ENCODE measurements around the gene NRG2.

NRG2 gene

DNA sequence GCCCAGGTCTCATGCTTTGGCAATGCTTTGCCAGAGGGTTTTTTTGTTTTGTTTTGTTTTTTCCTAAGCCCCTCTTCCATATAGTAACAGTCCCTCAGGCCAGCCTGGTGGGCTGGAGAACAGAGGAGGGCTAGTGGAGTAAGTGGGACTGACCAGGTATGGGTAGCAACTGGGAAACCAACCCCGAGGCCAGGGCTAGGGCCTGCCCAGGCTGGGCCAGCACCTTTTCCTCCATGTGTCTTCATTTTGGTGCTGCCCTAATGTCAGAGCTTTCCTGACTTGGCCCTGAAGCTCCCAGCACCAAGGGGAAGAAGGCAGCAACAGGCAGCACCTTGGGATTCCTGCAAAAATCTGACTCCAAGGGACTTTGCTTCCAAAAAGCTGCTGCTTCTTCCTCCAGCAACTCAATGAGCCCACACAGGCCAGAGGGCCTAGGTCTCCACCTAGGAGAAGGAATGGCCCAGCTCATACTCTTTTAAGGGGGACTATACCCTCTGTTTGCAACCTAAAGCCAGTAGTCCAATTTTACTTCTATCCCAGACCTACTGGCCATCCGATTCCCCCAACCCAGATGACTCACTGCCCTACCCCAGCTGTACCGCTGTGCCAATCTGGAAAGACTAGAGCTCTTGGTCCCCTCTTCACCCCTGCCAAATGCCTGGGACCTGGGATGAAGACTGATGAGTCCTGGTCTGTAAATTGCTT lies 142.4 kb downstream of the NRG2 start:
- no peak for DNase-seq

DNA sequence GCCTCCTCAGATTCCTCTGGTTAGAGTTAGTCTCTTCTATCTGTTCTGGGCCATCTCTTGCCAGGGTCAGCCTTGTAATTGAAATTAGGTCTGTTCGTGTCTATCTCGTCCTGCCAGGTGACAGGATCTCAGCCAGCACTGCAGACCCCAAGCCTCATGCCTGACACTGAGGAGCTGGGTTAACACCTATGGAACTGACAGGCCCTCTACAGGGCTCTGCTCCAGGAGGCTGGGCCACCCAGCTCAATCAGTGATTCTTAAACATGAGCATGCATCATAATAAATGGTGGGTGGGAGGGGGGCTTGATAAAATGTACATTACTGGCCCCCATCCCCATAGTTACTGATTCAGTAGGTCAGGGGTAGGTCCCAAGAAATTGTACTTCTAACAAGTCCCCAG lies 144.1 kb downstream of the NRG2 start:
- no peak for DNase-seq

DNA sequence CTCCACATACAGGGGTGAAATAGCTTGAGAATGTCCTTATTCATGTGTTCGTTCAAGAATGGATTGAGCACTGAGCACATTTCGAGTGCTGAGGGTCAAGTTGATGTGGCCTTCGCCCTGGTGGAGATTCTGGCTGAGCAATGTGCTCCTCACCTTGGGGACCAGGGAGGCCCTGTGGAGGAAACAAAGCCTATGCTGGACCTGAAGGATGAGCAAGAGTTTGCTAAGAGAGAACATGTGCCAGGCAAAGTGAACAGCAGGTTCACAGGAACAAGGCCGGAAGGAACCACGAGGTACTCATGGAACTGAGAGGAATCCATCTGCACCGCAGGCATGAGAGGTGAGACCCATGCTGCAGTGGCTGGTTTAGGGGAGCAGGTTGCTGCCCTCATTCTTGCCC lies 145.1 kb downstream of the NRG2 start:
- no peak for DNase-seq

DNA sequence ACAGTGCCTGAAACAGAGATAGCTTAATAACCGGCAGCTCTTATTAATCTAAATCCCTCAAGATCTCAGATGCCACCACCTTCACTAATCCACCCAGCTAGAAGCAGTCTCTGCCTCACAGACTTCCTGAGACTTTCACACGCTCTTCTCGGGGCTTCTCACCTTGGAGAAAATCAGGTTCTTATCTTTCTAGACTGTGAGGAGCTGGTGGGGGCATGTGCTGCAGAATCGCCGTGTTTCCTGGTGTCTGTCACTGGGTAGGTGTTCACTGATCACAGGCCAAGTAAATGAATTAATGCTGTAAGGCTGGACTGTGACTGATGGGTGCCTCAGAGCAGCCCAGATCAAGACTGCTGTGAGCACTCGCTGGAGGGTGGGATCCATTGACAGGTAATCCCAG lies 145.8 kb downstream of the NRG2 start:
- no peak for DNase-seq

DNA sequence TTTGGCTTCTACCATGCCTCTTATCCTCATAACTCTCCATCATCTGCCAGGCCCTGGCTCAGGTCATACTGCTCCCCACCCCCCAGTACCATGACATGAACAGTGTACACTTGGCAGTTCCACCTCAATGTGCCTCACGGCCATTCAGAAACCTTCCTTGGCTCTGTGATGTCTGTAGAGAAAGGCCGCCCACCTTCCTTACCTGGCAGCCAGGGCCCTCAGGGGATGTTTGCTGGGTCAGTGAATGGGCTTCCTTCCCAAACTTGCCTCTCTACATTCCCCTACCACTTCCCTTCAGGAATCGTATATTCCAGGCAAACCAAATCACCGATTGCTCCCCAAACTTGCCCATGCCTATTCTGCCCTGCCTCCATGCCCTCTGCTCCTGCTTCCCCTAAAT lies 146.4 kb downstream of the NRG2 start:
- DNase-seq, result no peak

DNA sequence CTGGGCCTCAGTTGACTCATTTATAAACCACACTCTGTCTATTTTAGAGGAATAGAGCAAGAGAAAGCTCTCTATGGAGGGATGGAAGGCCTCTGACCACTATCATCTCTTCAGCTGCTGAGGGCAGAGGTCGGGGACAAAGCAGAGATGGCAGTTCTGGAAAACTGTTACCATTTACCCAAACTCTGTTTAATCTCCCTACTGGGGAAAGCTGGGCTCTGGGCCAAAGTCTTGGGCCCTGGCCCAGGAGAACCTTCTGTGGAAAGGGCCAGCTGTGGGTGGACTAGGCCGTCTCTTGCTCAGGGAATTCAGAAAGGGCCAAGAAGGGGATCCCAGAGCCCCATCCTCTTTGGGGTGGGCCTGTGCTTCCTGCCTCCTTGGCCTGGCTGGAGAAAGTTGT lies 147.5 kb downstream of the NRG2 start:
- no peak for DNase-seq

DNA sequence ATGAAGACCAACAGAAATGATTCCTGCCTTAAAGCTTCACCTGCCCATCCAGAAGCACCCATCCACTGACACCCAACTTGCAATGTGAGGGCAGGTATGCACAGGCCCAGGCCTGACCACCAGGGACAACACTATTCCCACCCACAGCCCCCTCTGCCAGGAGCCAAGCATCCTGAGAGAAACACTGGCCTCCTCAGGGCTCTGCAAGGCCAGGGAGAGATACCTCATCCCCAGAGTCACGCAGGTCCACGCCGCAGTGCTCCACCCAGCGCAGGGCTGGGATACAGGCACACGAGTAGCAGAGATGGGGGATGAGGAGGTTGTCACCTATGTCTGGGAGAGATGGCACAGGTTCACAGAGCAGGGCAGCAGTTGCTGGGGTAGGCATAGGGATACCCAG lies 148.1 kb downstream of the NRG2 start:
- no peak for DNase-seq

DNA sequence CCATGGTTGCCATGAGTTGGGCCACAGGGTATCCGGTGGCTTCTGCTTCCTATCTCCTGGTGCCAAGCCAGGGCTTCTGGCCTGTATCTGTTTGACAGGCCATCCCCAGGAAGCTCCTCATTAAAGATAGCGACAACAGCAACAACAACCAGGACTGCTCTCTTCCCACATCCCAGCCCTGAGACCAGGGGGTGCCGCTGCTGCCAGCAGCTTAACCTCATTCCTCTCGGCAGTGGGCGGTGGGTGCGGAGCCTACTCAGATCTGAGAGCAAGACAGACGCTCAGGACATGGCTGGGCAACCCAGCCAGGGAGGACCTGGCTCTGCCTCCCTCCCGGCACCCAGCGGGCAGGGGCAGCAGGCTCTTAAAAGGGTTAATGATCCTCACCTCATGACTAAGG lies 149.2 kb downstream of the NRG2 start:
- DNase-seq, result no peak

DNA sequence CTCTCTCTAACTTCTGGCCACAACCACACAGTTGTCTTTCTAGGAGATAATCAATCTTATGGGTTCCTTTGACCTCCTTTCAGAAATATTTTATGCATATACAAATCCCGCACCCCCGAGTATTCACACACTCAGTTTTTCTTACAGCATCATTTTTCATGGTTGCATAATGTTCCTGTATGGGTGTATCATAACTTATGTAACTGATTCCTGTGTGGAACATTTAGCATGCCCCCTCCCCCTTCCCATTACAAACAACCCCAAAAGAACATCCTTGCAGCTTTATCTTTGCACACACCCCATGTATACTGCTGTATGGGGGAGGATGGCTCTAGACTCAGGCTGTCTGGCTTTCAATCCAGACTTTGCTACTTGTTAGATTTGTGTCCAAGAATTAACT lies 153.7 kb downstream of the NRG2 start:
- no peak for DNase-seq

DNA sequence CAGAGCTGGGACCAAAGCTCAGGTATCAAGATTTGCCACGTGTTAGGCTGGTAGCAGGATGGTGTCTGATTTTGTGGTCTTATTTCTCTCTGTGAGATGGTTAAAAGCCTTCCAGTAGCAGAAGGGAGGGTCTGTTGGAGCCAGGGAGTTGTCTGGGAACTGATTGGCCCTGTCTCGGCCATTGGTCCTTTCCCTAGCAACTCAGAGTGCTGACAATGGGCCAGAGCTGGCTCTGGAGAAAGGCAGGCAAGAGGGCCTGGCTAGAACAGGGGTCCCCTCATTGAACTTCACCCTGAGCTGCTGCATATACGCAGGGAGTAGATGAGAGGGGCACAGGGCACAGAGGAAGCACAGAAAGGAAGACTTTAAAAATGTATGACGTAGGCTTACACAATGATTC lies 154.7 kb downstream of the NRG2 start:
- no peak for DNase-seq

DNA sequence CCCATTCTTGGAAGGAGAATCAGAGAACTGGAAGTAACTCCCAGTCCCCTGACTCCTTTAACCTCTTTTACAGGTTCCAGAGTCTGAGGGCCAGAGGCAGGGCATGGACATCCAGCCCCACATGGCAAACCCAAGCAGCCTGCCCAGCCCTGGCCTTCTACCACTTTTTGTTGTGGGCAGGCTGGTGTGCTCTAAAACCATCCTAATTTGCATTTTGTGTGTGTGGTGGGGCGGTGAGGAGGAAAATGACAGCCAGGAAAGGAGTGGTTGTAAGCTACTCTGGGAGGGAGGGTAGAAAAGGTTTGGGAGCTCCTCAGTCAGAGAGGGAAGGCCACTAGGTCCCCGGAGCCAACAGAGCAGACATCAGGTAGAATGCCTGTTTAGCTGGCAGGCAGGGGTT lies 156.9 kb downstream of the NRG2 start:
- DNase-seq, result no peak

DNA sequence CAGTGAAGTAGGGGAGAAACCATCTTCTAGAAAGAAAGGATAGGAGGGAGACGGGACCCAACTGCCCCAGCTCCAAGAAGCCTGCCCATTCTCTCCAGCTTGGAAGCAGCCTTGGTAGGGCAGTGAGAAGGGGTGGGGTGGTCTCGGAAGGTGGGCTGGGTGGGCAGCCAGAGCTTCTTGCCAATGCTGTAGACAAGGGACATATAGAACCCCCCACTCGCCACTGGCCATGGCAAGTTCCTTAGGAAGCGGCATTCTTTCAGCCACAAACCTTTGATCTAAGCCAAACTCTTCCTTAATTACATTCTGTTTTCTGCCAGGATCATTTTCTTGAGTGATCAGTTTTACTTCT lies 157.3 kb downstream of the NRG2 start:
- DNase-seq, result no peak

DNA sequence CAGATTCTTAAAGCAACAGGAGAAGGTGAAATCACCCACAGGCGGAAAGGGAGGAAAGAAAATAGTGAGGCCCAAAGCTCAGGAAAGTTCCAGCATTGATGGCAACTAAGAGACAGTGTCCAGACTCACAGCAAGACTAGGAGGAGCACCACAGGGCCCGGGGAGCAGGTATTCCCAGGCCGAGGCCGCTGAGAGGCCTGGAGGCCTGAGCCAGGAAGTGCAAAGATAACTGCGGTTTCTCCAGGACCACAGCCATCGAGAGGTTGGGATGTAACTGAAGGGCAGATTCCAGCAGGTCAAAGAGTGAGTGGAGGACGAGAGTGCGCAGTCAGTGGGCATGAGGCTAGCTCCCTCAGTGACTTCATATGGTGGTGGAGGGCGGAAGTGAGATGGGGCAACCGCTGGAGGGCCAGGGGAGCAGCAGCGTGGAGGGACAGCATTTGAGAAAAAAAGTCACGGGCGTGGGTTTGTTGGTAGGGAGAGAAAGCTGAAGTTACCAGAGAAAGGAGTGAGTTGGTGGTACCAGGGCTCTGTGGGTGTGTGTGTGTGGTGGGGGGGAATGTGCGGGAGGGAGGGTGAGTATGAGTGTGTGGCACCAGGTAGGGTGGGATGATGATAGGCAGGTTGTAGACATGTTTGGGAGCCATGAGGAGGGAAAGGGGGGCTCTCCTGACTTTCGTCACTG lies 157.8 kb downstream of the NRG2 start:
- no peak for DNase-seq

DNA sequence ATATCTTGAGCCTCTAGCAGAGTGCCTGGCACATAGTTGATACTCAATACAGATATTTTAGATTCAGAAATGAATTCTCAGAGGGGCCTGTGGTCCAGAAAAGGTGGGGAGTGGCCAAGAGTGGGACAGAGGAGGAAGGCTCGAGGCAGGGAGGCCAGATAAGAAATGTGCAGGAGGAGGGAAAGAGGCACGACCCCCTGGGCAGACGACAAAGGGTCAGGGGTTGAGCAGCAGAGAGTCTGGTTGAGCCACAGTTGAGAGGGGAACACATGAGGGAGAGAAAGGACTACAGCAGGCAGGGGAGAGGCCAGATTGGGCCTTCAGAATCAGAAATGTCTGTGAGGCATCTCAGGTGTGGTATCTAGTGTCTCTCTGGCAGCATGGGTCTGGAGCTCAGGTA lies 158.4 kb downstream of the NRG2 start:
- no peak for DNase-seq

DNA sequence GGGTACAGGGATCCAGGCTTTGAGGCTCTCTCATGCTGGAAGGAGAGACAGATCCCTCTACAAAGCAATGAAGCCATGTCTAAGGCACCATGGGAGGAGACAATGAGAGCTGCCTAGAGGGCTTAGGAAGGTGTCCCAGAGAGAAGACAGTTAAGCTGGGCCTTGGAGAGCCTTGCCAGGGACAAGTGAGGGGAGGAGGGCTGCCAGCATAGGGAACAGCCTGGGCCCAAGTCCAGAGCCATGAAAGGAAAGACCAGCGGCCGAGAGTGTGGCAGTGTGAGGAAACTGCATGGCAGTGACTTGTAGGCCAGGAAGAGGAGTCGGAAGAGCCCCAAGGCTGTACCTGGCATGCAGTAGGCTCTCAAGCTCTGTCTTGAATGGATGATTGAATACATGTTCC lies 159.0 kb downstream of the NRG2 start:
- DNase-seq, result no peak

DNA sequence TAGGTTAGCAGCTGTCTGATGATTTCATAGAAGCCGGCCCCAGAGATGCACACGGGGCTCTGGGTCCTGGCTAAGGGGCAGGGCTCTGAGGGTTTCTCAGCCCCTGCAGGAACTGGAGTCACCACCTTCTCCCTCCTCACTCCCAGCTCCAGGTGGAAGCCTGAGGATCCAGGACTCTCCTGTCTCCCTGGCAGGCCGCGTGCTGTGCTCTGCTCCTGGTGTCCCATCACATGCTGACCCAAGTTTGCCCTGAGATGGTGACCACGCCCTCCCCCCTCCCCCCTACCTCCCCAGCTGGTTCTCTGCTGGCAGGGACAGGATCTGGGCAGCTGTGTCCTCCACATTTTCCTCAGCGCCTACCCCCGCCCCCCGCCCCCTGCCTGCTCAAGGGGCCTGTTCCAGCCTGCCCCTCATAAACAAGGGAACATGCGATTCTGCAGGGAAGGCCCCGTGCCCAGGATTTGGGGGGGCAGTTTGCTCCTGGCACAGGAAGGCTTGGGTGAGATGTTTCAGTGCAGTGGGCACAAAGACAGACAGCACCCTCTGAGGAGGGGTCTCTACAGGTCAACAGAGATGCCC lies 160.0 kb downstream of the NRG2 start:
- no peak for DNase-seq

DNA sequence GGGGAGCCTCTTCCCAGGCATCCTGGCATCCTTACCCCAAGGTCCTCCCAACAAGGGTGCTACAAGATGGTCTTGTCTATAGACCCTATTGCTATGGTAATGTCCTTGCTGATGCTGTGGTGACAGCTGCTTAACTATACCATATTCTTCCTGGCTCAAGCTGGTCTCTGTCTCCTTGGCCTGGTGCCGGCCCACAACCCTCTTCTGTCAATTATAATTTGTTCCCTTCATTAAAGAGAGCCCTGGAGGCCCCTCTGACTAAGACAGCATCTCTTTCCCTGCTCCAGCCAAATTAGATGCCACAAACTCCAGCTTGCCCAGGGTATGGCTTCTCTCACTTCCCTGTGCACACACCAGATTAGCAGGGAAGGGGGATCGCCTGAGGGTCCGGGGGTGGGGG lies 160.8 kb downstream of the NRG2 start:
- no peak for DNase-seq

DNA sequence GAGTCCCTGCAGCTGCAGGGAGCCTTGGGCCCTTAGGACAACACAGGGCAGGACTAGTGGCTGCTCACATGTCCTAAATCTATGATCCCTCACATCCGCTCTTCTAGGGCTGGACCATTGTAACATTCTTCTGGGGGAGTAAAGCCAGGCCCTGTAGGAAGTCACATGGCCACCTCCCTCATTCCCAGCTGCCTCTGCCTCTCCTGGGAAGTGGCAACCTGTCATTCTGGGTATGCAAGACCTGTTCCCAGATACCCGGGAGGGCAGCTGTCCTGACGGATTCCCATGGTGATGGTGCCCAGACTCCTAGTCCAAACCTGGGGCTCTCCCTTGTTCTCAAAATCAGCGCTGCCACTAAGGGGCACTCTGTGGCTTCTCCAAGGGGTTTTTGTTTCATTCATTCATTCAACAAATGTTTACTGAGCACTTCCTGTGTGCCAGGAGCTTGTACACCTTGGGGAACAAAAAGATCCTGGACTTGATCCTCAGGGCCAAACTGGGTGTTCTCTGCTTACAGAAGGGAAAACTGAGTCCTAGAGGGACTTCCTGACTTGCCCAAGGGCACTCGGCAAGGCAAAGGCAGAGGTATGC lies 161.9 kb downstream of the NRG2 start:
- DNase-seq, result no peak

DNA sequence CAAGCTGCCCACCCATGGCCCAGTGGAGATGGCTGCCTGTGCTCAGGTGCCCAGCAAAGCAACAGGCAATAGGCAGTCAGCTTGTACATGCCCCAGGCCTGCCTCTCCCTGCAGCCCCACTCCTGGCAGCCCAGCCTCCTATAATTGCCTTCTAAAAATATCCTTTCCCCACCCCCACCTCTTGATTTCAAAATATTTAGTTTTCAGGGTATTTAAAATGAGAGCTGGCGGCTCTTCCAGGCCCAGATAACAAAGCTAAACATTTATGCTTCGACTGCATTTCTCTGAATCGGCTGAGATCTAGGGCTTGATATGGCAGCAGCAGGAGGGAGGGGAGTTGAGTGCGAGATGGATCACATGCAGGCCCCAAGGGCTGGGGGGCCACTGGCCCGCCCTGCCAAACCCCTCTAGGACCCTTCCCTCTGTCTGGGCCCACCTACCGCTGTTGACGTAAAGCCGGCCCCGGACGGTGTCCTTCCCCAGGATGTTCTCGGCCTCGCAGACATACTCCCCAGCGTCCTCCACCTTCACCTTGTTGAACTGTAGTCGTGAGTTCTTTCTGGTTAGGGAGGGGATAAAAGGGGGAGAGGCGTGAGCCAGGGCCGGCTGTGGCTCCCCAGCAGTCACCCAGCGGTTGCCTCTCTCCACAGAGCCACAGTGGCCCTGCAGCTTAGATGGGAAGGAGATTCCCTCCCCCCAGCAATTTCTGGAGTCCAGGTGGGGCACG lies 162.5 kb downstream of the NRG2 start:
- no peak for DNase-seq

DNA sequence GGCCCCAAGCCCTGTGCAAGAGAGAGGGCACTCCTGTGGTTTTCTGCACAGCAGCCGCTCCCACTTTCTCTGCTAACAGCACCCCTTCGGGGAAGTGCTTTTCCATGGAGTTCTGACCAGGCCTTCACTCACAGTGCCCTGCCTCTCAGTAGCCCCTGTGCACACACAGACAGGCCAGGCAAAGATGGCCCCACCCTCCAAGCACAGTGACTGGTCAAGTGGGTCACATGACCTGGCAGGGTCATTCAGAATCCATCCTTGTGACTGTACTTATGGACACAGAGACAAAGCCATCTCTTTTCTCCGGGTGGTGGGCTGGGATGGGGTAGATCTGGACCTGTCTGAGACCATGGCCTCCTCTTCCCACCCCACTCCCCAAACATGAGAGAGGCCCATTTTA lies 165.0 kb downstream of the NRG2 start:
- DNase-seq, result no peak

DNA sequence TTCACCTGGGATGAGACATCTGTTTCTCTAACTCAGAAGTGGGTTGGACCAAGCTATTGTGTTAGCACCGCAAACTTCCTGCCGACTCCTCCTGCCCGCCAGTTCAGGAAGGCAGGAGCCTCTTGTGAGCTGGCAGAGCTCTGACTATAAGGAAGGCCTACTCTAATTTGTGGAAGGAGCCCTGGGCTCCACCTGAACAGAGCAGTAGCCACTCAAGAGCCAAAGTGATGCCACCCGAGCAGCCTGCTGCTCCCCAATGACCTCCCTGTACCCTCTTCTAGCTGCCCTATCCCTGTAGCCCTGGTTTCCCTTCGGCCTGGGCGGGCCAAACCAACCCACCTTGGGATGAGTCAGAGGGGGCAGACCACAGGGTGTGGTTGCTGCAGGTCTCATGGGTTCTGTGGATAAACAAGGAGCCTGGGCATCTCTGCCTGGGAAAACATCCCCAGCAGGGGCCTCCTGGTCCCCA lies 165.9 kb downstream of the NRG2 start:
- DNase-seq, result no peak

DNA sequence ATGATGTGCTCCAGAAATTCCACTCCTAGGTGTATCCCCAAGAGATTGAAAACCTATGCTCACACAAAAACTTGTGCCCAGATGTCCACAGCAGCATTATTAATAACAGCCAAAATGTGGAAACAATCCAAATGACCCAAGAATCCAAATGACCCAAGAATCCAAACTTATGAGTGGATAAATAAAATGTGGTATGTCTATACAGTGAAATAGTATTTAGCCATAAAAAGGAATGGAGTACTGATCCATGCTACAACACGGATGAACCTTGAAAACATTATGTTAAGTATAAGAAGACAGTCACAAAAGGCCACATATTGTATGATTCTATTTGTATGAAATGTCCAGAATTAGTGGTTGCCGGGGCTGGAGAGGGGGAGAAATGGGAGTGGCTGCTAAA lies 167.1 kb downstream of the NRG2 start:
- no peak for DNase-seq
